NT2/D1 (cell line): ENCODE measurements around the gene SPOCK2.

Source experiments
- DNase-seq: peaks from one replicate; pipeline ENCODE4 v3.0.0-alpha.2; 2011; ENCODE audit warnings: low read depth, low spot score
- H3K27me3 ChIP-seq: 2 replicates; pipeline ENCODE4 v1.6.0; 2011; ENCODE audit warnings: mild to moderate bottlenecking; ENCODE audit not compliant: insufficient read length, insufficient read depth
- H3K36me3 ChIP-seq: 2 replicates; pipeline ENCODE4 v1.6.1; 2011; ENCODE audit warnings: mild to moderate bottlenecking, low read length, mixed read lengths; ENCODE audit not compliant: insufficient read depth, insufficient read length
- H3K4me1 ChIP-seq: 2 replicates; pipeline ENCODE4 v1.5.1; 2011; ENCODE audit not compliant: insufficient read depth, insufficient read length
- H3K4me3 ChIP-seq: 2 replicates; pipeline ENCODE4 v1.5.1; 2011; ENCODE audit warnings: low read depth; ENCODE audit not compliant: insufficient read length
- H3K9ac ChIP-seq: 2 replicates; pipeline ENCODE4 v1.6.0; 2011; ENCODE audit warnings: low read depth; ENCODE audit not compliant: insufficient read length
- H3K9me3 ChIP-seq: 2 replicates; pipeline ENCODE4 v1.5.1; 2011; ENCODE audit warnings: mild to moderate bottlenecking, low read length; ENCODE audit not compliant: insufficient read depth
- SUZ12 ChIP-seq: IDR thresholded peaks from 2 replicates; pipeline ENCODE4 v1.6.1; 2011; ENCODE audit not compliant: insufficient read length, insufficient read depth; ENCODE audit errors: extremely low read depth
- YY1 ChIP-seq: IDR thresholded peaks from 2 replicates; pipeline ENCODE4 v1.6.1; 2011; ENCODE audit not compliant: insufficient read length, insufficient read depth
- ZNF274 ChIP-seq: IDR thresholded peaks from 2 replicates; pipeline ENCODE4 v1.6.1; 2011; ENCODE audit warnings: mild to moderate bottlenecking, low read depth, low read length

SPOCK2 gene

DNA sequence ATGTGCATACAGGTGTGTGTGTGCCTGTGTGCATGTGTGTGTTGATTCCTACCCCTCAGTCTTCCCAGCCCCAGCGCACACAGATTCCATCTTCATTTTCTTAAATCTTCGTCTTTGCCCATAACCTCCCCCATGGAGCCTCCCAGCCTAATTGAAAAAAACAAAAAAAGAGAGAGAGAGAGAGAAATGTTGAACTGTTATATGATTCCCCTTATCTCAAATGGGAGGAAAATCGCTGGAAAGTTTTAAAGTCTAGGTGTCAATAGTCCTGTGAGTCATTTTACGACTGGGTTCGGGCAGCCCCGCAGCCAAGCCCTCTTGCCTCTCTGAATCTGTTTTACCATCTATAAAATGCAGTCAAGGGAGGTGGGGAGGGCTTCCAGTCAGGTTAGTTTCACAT lies 60.9 kb downstream of the SPOCK2 start:
- Histone ChIP-seq H3K27me3 (no peaks in the 10 kb centered on the region), H3K4me1 (peaks cover 4% of the 10 kb centered on the region), H3K9ac (no peak overlapping the region), H3K36me3 (no peaks in the 10 kb centered on the region), H3K4me3 (no peak overlapping the region), H3K9me3 (no peaks in the 10 kb centered on the region)
- TF ChIP-seq ZNF274 (no peak), SUZ12 (no peak), YY1 (no peak)
- no peak for DNase-seq

- TF ChIP-seq ZNF274 (no peak), SUZ12 (no peak)
- no peak overlapping the region for H3K4me3 ChIP-seq
- no peak overlapping the region for H3K9ac ChIP-seq
- H3K4me1 ChIP-seq = peaks cover 4% of the 10 kb centered on the region
- H3K9me3 ChIP-seq = no peaks in the 10 kb centered on the region
- DNase-seq = no peak
- no peaks in the 10 kb centered on the region for H3K27me3 ChIP-seq
- H3K36me3 ChIP-seq = no peaks in the 10 kb centered on the region
Measured at GRCh38 chr10:72026278-72027111, 61.9 kb downstream of the SPOCK2 start.

DNA sequence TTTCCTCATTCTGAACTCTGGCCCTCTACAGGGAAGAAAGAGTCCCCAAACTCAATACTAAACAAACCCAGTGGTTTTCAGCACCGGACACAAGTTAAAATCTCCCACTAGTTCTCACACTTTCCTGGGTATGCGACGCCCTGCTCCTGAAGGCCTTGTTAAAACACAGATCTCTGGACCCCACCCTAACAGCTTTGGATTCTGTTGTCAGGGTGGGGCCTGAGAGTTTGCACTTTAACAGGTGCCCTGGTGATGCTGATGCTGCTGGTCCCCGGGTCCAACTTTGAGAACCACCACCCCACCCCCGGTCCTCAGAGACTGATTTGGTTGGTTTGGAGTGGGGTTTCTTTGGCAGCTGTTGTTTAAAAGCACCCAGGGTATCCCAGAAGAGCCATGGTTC lies 62.5 kb downstream of the SPOCK2 start:
- TF ChIP-seq ZNF274 = no peak
- TF ChIP-seq YY1 = no peak
- no peak for TF ChIP-seq SUZ12
- Histone ChIP-seq H3K36me3 (no peaks in the 10 kb centered on the region), H3K9me3 (no peaks in the 10 kb centered on the region), H3K9ac (no peak overlapping the region), H3K4me3 (no peak overlapping the region), H3K27me3 (no peaks in the 10 kb centered on the region), H3K4me1 (peaks cover 4% of the 10 kb centered on the region)
- no peak for DNase-seq

DNA sequence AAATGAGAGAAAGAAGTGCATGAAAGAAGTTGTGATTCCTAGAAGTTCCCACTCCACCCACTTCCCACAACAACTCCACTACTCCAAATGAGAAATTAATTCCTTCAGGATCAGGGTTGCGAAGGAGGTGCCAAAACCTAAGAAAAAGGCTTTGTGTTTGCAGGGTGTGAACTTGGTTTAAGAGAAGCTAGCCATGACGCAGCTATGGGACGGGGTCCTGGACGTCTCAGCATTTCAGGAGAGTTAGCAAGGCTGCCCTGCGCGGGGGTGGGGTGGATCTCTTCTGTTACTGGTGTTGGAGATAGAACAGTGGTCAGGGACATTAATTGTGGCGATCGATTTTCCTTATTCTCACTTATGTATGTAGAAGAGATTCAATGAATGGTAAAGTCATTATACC lies 63.0 kb downstream of the SPOCK2 start:
- TF ChIP-seq SUZ12 (no peak), ZNF274 (no peak), YY1 (no peak)
- no peaks in the 10 kb centered on the region for H3K36me3 ChIP-seq
- no peaks in the 10 kb centered on the region for H3K4me1 ChIP-seq
- no peaks in the 10 kb centered on the region for H3K27me3 ChIP-seq
- H3K9me3 ChIP-seq = no peaks in the 10 kb centered on the region
- H3K4me3 ChIP-seq = no peak overlapping the region
- H3K9ac ChIP-seq = no peak overlapping the region
- no peak for DNase-seq

GRCh38 chr10:72024596-72024995 lies 63.8 kb downstream of the SPOCK2 start:
- no peaks in the 10 kb centered on the region for H3K27me3 ChIP-seq
- H3K9ac ChIP-seq = no peak overlapping the region
- no peak for TF ChIP-seq YY1
- no peak for TF ChIP-seq ZNF274
- no peak for TF ChIP-seq SUZ12
- no peaks in the 10 kb centered on the region for H3K36me3 ChIP-seq
- no peak for DNase-seq
- H3K9me3 ChIP-seq = no peaks in the 10 kb centered on the region
- H3K4me1 ChIP-seq = no peaks in the 10 kb centered on the region
- no peak overlapping the region for H3K4me3 ChIP-seq

GRCh38 chr10:72022228-72022627 lies 66.1 kb downstream of the SPOCK2 start:
- TF ChIP-seq SUZ12 = no peak
- TF ChIP-seq ZNF274 = no peak
- no peak for TF ChIP-seq YY1
- Histone ChIP-seq H3K27me3 (no peaks in the 10 kb centered on the region), H3K9me3 (no peaks in the 10 kb centered on the region), H3K4me1 (peaks cover 4% of the 10 kb centered on the region), H3K36me3 (no peaks in the 10 kb centered on the region), H3K4me3 (no peak overlapping the region), H3K9ac (no peak overlapping the region)
- no peak for DNase-seq

DNA sequence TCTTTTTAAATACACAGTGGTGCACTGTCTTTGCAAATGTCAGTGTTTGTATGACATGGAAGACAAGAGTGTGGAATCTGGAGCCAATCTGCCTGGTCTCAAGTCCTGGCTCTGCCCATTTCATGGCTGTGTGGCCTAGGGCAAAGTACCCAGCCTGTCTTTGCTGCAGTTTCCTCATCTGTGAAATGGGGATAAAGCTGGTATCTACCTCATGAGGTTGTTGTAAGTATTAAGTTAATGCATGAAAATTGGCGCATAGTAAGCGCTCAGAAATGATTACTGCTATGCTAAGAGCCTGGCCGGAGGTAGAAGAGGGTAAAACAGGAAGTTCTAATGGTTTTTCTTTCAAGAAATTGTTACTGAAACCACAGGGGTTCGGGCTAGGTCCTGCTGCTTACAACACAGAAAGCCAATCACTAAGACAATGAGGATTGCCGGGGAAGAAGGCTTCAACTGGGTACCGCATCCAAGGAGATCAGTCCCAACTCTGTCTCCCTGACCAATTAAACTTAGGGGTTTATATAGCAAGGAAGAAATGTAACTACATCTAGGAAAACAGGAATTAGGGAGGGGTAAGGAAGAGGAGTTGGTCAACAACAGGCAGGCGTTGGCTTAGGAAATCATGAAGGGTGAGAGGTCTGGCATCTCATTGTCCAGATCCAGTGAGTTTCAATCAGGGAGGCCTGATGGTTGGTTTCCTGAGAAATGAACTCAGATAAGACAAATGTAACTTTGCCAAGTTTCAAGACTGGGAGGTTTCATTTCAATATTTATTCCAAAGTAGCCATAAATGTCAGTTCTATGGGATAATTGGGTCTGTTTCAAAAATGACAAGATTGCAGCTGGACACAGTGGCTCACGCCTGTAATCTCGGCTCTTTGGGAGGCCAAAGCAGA lies 67.2 kb downstream of the SPOCK2 start:
- Histone ChIP-seq H3K9ac (no peak overlapping the region), H3K27me3 (no peaks in the 10 kb centered on the region), H3K4me3 (no peak overlapping the region), H3K36me3 (no peaks in the 10 kb centered on the region), H3K4me1 (peaks cover 6% of the 10 kb centered on the region), H3K9me3 (no peaks in the 10 kb centered on the region)
- no peak for DNase-seq
- TF ChIP-seq ZNF274 (no peak), YY1 (no peak), SUZ12 (no peak)
